Epithelial cell of proximal tubule (primary cell): Measurements from ENCODE around the gene THAP11. TPM values are rescaled to one million over a fixed set of nuclear protein-coding genes. Genes with fewer than 3 reads are reported as not detected.

Source experiments
- DNase-seq: peaks from one replicate; pipeline ENCODE4 v3.0.0-alpha.2; 2011; ENCODE audit warnings: low read depth
- H3K4me3 ChIP-seq: 2 replicates; pipeline ENCODE4 v1.5.1; 2011; ENCODE audit warnings: low read depth, mild to moderate bottlenecking, low read length
- CTCF ChIP-seq: conservative IDR thresholded peaks from 2 replicates; pipeline ENCODE4 v1.5.1; 2012; ENCODE audit warnings: low read depth, mild to moderate bottlenecking, low read length
- total RNA-seq: library from RNA; depleted of rRNA; stranded (reverse); fragments of >200 nt; gene quantifications from 2 replicates; pipeline ENCODE4 v1.2.3, GENCODE V29; 2015

Gene THAP11
- total RNA-seq, 1 donor from 2014 or later = 33.7 TPM

- no peak overlapping the region for H3K4me3 ChIP-seq
- no peak for DNase-seq
- no peak for TF ChIP-seq CTCF
These were observed 29.1 kb downstream of the THAP11 start for GRCh38 chr16:67871256-67871655.

GRCh38 chr16:67872131-67872630, 30.1 kb downstream of the THAP11 start:
- H3K4me3 ChIP-seq = no peak overlapping the region
- DNase-seq = no peak
- no peak for TF ChIP-seq CTCF

GRCh38 chr16:67872631-67873434, 30.7 kb downstream of the THAP11 start, which contains the start of gene EDC4:
Gene EDC4, plus strand, starts transcription at chr16:67873052. Its CDS starts 210 bp downstream, at chr16:67873262.
- H3K4me3 ChIP-seq = peak within 1 kb of the TSS; percentile 99
- no peak for TF ChIP-seq CTCF
- DNase-seq = no peak

GRCh38 chr16:67873435-67874370, 31.6 kb downstream of the THAP11 start:
- TF ChIP-seq CTCF = no peak
- peak overlapping the region; percentile 99 for H3K4me3 ChIP-seq
- DNase-seq = no peak

- no peak for TF ChIP-seq CTCF
- H3K4me3 ChIP-seq = peak overlapping the region; percentile 99
- DNase-seq = no peak
These were observed 32.3 kb downstream of the THAP11 start for GRCh38 chr16:67874372-67874771.

GRCh38 chr16:67877064-67877463, 34.9 kb downstream of the THAP11 start:
- no peak overlapping the region for H3K4me3 ChIP-seq
- DNase-seq = no peak
- TF ChIP-seq CTCF = no peak
